Mesothelial cell of epicardium (in vitro differentiated cells): ENCODE data around the gene MBNL1. TPM values are rescaled to one million over a fixed set of nuclear protein-coding genes. Genes with fewer than 3 reads are reported as not detected.

ENCODE experiments used
- DNase-seq, 2 experiments: peaks; one replicate each; pipeline ENCODE4 v3.0.0; 2021; ENCODE audit warnings: low spot score in 2 of 2; ENCODE audit not compliant: unreplicated experiment in 2 of 2
- H3K27ac Mint-ChIP-seq: 2 replicates; pipeline ENCODE4 v1.8.0; 2021; ENCODE audit warnings: mixed read lengths
- H3K27me3 Mint-ChIP-seq: 2 replicates; pipeline ENCODE4 v1.8.0; 2021; ENCODE audit warnings: low read depth, mixed read lengths
- H3K36me3 Mint-ChIP-seq: 2 replicates; pipeline ENCODE4 v1.8.0; 2021; ENCODE audit warnings: mixed read lengths
- H3K4me1 Mint-ChIP-seq: 2 replicates; pipeline ENCODE4 v1.8.0; 2021; ENCODE audit warnings: mixed read lengths
- H3K4me3 Mint-ChIP-seq: 2 replicates; pipeline ENCODE4 v1.8.0; 2021; ENCODE audit warnings: mild to moderate bottlenecking, moderate library complexity, mixed read lengths
- H3K9me3 Mint-ChIP-seq: 2 replicates; pipeline ENCODE4 v1.8.0; 2021; ENCODE audit warnings: mixed read lengths
- CTCF ChIP-seq: fragments of 200-600 bp; sonication (generic); IDR thresholded peaks from one replicate; pipeline ENCODE4 v1.5.0; 2021; ENCODE audit warnings: antibody characterized with exemption; ENCODE audit not compliant: unreplicated experiment
- total RNA-seq: library from RNA; stranded (reverse); gene quantifications from 3 replicates; pipeline ENCODE4 v1.2.1, GENCODE V29; 2021

Gene MBNL1
- total RNA-seq, 1 donor from 2014 or later: 74.8 TPM

GRCh38 chr3:152477422-152477821 is 208.7 kb downstream of the MBNL1 start:
- peaks cover 36% of the 10 kb centered on the region for H3K9me3 Mint-ChIP-seq
- H3K36me3 Mint-ChIP-seq: peaks cover 8% of the 10 kb centered on the region
- no peak for DNase-seq
- H3K4me1 Mint-ChIP-seq: no peaks in the 10 kb centered on the region
- H3K4me3 Mint-ChIP-seq: no peak overlapping the region
- H3K27me3 Mint-ChIP-seq: peaks cover under 1% of the 10 kb centered on the region
- no peak overlapping the region for H3K27ac Mint-ChIP-seq
- no peak for TF ChIP-seq CTCF

GRCh38 chr3:152480282-152480953 is 211.7 kb downstream of the MBNL1 start:
- Mint-ChIP-seq H3K27me3 (no peaks in the 10 kb centered on the region), H3K4me3 (no peak overlapping the region), H3K4me1 (no peaks in the 10 kb centered on the region), H3K36me3 (peaks cover 10% of the 10 kb centered on the region), H3K9me3 (peaks cover 52% of the 10 kb centered on the region), H3K27ac (no peak overlapping the region)
- TF ChIP-seq CTCF: no peak
- DNase-seq: no peak

GRCh38 chr3:152486364-152486763 is 217.6 kb downstream of the MBNL1 start:
- Mint-ChIP-seq H3K9me3 (peaks cover 26% of the 10 kb centered on the region), H3K4me3 (no peak overlapping the region), H3K27ac (no peak overlapping the region), H3K36me3 (peaks cover 8% of the 10 kb centered on the region), H3K27me3 (no peaks in the 10 kb centered on the region), H3K4me1 (no peaks in the 10 kb centered on the region)
- no peak for TF ChIP-seq CTCF
- DNase-seq: no peak

GRCh38 chr3:152488449-152488848 is 219.7 kb downstream of the MBNL1 start:
- Mint-ChIP-seq H3K27me3 (no peaks in the 10 kb centered on the region), H3K27ac (no peak overlapping the region), H3K9me3 (peaks cover 8% of the 10 kb centered on the region), H3K4me1 (no peaks in the 10 kb centered on the region), H3K4me3 (no peak overlapping the region), H3K36me3 (no peaks in the 10 kb centered on the region)
- TF ChIP-seq CTCF: no peak
- DNase-seq: no peak

GRCh38 chr3:152491922-152492321 is 223.2 kb downstream of the MBNL1 start:
- Mint-ChIP-seq H3K27ac (no peak overlapping the region), H3K27me3 (no peaks in the 10 kb centered on the region), H3K4me3 (no peak overlapping the region), H3K4me1 (peaks cover 4% of the 10 kb centered on the region), H3K9me3 (peaks cover 8% of the 10 kb centered on the region), H3K36me3 (no peaks in the 10 kb centered on the region)
- no peak for DNase-seq
- TF ChIP-seq CTCF: no peak
